Limb (tissue), 2 donors: ENCODE results near the gene STARD3.
"Not testable (repeated sequence)": the region's sequence is repeated elsewhere in the genome, so short reads cannot be mapped to it uniquely, and the experiment has no call there.

Source experiments
- DNase-seq, 2 donors: peaks; one replicate each; pipeline ENCODE4 v3.0.0-alpha.2; 2016; ENCODE audit errors: extremely low spot score in 2 of 2

STARD3 gene

GRCh38 chr17:39709998-39710964 lies 73.3 kb downstream of the STARD3 start:
- DNase-seq = no peak

GRCh38 chr17:39711071-39711470 lies 74.1 kb downstream of the STARD3 start:
- not testable (repeated sequence) for DNase-seq

- no peak for DNase-seq
These were observed 74.9 kb downstream of the STARD3 start for GRCh38 chr17:39711851-39712250.
